Activated naive CD8-positive, alpha-beta T cell treated with anti-CD3 and anti-CD28 coated beads, Interleukin-2, amount 10 ng/mL, durations not matched to agents 7 days and 5 days (primary cell): ENCODE measurements around the gene AAK1. TPM values are rescaled to one million over a fixed set of nuclear protein-coding genes. Genes with fewer than 3 reads are reported as not detected.
A peak's percentile ranks its signal among the peaks of the same experiment; 100 is the strongest.
"Not testable (repeated sequence)": the region's sequence is repeated elsewhere in the genome, so short reads cannot be mapped to it uniquely, and the experiment has no call there.

Source experiments
- ATAC-seq: fragments of 150-1000 bp; cut with Tn5 transposase; one replicate; pipeline ENCODE4 v1.10.0; 2021; ENCODE audit warnings: low read depth, moderate library complexity
- POLR2A ChIA-PET: fragments of 350-600 bp; sonication (Branson Sonifier 250); formaldehyde crosslinking; loops from one replicate; lab custom pipeline; 2021; ENCODE audit warnings: antibody characterized with exemption; lab: Charles Lee
- DNase-seq: peaks from one replicate; pipeline ENCODE4 v3.0.0; 2021
- H3K27ac Mint-ChIP-seq: one replicate; pipeline ENCODE4 v1.8.0; 2022; ENCODE audit warnings: mild to moderate bottlenecking, mixed read lengths
- H3K27me3 Mint-ChIP-seq: one replicate; pipeline ENCODE4 v1.8.0; 2022; ENCODE audit warnings: mild to moderate bottlenecking, moderate library complexity, mixed read lengths
- H3K36me3 Mint-ChIP-seq: one replicate; pipeline ENCODE4 v1.8.0; 2021; ENCODE audit warnings: mild to moderate bottlenecking, mixed read lengths
- H3K4me1 Mint-ChIP-seq: one replicate; pipeline ENCODE4 v1.8.0; 2021; ENCODE audit warnings: mixed read lengths
- H3K4me3 Mint-ChIP-seq: one replicate; pipeline ENCODE4 v1.8.0; 2022; ENCODE audit warnings: mild to moderate bottlenecking, moderate library complexity, mixed read lengths
- H3K9me3 Mint-ChIP-seq: one replicate; pipeline ENCODE4 v1.8.0; 2021; ENCODE audit warnings: mixed read lengths
- total RNA-seq, 2 experiments: library from RNA; stranded (reverse); gene quantifications; one replicate each; pipeline ENCODE4 v1.2.3, GENCODE V29; 2021

AAK1 gene
- total RNA-seq, 2 experiments from 2014 or later, result 143 to 144 TPM

GRCh38 chr2:69674316-69674670 lies 30.8 kb upstream of the AAK1 start:
- no peak overlapping the region for H3K4me3 Mint-ChIP-seq
- DNase-seq, result no peak
- POLR2A ChIA-PET, result interaction anchor here (0.7 to 1.0 kb wide), 2 partner anchors 17 to 30 kb away, joined by 5 read pairs; no protein-coding TSS in a partner anchor
- no peaks in the 10 kb centered on the region for H3K27me3 Mint-ChIP-seq
- ATAC-seq, result no peak
- peaks cover 19% of the 10 kb centered on the region for H3K4me1 Mint-ChIP-seq
- no peak overlapping the region for H3K27ac Mint-ChIP-seq
- H3K36me3 Mint-ChIP-seq, result peaks cover 6% of the 10 kb centered on the region
- peaks cover 2% of the 10 kb centered on the region for H3K9me3 Mint-ChIP-seq

- H3K27me3 Mint-ChIP-seq, ATAC-seq, H3K9me3 Mint-ChIP-seq, POLR2A ChIA-PET, DNase-seq, H3K27ac Mint-ChIP-seq, H3K4me3 Mint-ChIP-seq, H3K36me3 Mint-ChIP-seq: not testable (repeated sequence)
- peaks cover 19% of the 10 kb centered on the region for H3K4me1 Mint-ChIP-seq
Measured at GRCh38 chr2:69673098-69673497, 29.6 kb upstream of the AAK1 start.

- no peak overlapping the region for H3K27ac Mint-ChIP-seq
- peaks cover 18% of the 10 kb centered on the region for H3K4me1 Mint-ChIP-seq
- POLR2A ChIA-PET, result interaction anchor here (1.1 kb wide), 1 partner anchor 19 kb away, joined by 7 read pairs; no protein-coding TSS in a partner anchor
- H3K36me3 Mint-ChIP-seq, result peaks cover 2% of the 10 kb centered on the region
- ATAC-seq (no peak), DNase-seq (no peak)
- no peak overlapping the region for H3K4me3 Mint-ChIP-seq
- peaks cover 3% of the 10 kb centered on the region for H3K9me3 Mint-ChIP-seq
- no peaks in the 10 kb centered on the region for H3K27me3 Mint-ChIP-seq
Measured at GRCh38 chr2:69669666-69670065, 26.1 kb upstream of the AAK1 start.

GRCh38 chr2:69668598-69668997 lies 25.1 kb upstream of the AAK1 start:
- peaks cover 18% of the 10 kb centered on the region for H3K4me1 Mint-ChIP-seq
- DNase-seq, result no peak
- POLR2A ChIA-PET, result interaction anchor here (0.7 kb wide), 1 partner anchor 25 kb away, joined by 3 read pairs; the partner anchor contains the start of gene AAK1
- H3K36me3 Mint-ChIP-seq, result peaks cover 3% of the 10 kb centered on the region
- no peak overlapping the region for H3K4me3 Mint-ChIP-seq
- ATAC-seq, result no peak
- no peak overlapping the region for H3K27ac Mint-ChIP-seq
- H3K9me3 Mint-ChIP-seq, result peaks cover 7% of the 10 kb centered on the region
- H3K27me3 Mint-ChIP-seq, result no peaks in the 10 kb centered on the region

GRCh38 chr2:69667805-69668382 lies 24.4 kb upstream of the AAK1 start:
- POLR2A ChIA-PET, result no interaction called here
- Mint-ChIP-seq H3K9me3 (peaks cover 11% of the 10 kb centered on the region), H3K36me3 (peaks cover 3% of the 10 kb centered on the region), H3K27ac (no peak overlapping the region), H3K4me3 (no peak overlapping the region), H3K4me1 (peaks cover 18% of the 10 kb centered on the region), H3K27me3 (no peaks in the 10 kb centered on the region)
- ATAC-seq, result no peak
- no peak for DNase-seq

- Mint-ChIP-seq H3K36me3 (peaks cover 1% of the 10 kb centered on the region), H3K9me3 (peaks cover 11% of the 10 kb centered on the region), H3K4me1 (peaks cover 18% of the 10 kb centered on the region), H3K27ac (no peak overlapping the region), H3K4me3 (no peak overlapping the region), H3K27me3 (no peaks in the 10 kb centered on the region)
- ATAC-seq (no peak), DNase-seq (no peak)
- POLR2A ChIA-PET, result no interaction called here
Measured at GRCh38 chr2:69665152-69665551, 21.6 kb upstream of the AAK1 start.

- no peak for ATAC-seq
- peaks cover 1% of the 10 kb centered on the region for H3K36me3 Mint-ChIP-seq
- H3K4me1 Mint-ChIP-seq, result peaks cover 17% of the 10 kb centered on the region
- H3K4me3 Mint-ChIP-seq, result no peak overlapping the region
- DNase-seq, result no peak
- H3K27me3 Mint-ChIP-seq, result no peaks in the 10 kb centered on the region
- no peak overlapping the region for H3K27ac Mint-ChIP-seq
- POLR2A ChIA-PET, result no interaction called here
- H3K9me3 Mint-ChIP-seq, result peaks cover 11% of the 10 kb centered on the region
Measured at GRCh38 chr2:69663860-69664259, 20.3 kb upstream of the AAK1 start.

GRCh38 chr2:69662547-69662946 lies 19.0 kb upstream of the AAK1 start:
- H3K27ac Mint-ChIP-seq, H3K36me3 Mint-ChIP-seq, ATAC-seq, DNase-seq, POLR2A ChIA-PET, H3K27me3 Mint-ChIP-seq, H3K4me3 Mint-ChIP-seq: not testable (repeated sequence)
- Mint-ChIP-seq H3K4me1 (peaks cover 14% of the 10 kb centered on the region), H3K9me3 (peaks cover 11% of the 10 kb centered on the region)

- H3K27me3 Mint-ChIP-seq, result no peaks in the 10 kb centered on the region
- H3K36me3 Mint-ChIP-seq, result peaks cover 1% of the 10 kb centered on the region
- POLR2A ChIA-PET, result interaction anchor here (0.6 kb wide), 1 partner anchor 10 kb away, joined by 6 read pairs; no protein-coding TSS in a partner anchor
- no peak overlapping the region for H3K27ac Mint-ChIP-seq
- DNase-seq (no peak), ATAC-seq (no peak)
- H3K4me3 Mint-ChIP-seq, result no peak overlapping the region
- H3K4me1 Mint-ChIP-seq, result peaks cover 9% of the 10 kb centered on the region
- peaks cover 11% of the 10 kb centered on the region for H3K9me3 Mint-ChIP-seq
Measured at GRCh38 chr2:69660637-69661036, 17.1 kb upstream of the AAK1 start.

GRCh38 chr2:69659941-69660483 lies 16.5 kb upstream of the AAK1 start:
- H3K36me3 Mint-ChIP-seq, result peaks cover 4% of the 10 kb centered on the region
- POLR2A ChIA-PET, result interaction anchor here (0.6 to 0.8 kb wide), 2 partner anchors 10 to 15 kb away, joined by 5 to 6 read pairs; no protein-coding TSS in a partner anchor
- ATAC-seq, result no peak
- H3K9me3 Mint-ChIP-seq, result peaks cover 9% of the 10 kb centered on the region
- DNase-seq, result no peak
- H3K27ac Mint-ChIP-seq, result no peak overlapping the region
- H3K4me1 Mint-ChIP-seq, result peaks cover 13% of the 10 kb centered on the region
- no peak overlapping the region for H3K4me3 Mint-ChIP-seq
- no peaks in the 10 kb centered on the region for H3K27me3 Mint-ChIP-seq

GRCh38 chr2:69659349-69659748 lies 15.8 kb upstream of the AAK1 start:
- Mint-ChIP-seq H3K4me3 (no peak overlapping the region), H3K27me3 (no peaks in the 10 kb centered on the region), H3K9me3 (peaks cover 6% of the 10 kb centered on the region), H3K36me3 (peaks cover 6% of the 10 kb centered on the region), H3K4me1 (peaks cover 14% of the 10 kb centered on the region), H3K27ac (no peak overlapping the region)
- ATAC-seq (no peak), DNase-seq (no peak)
- POLR2A ChIA-PET, result interaction anchor here (0.8 kb wide), 1 partner anchor 15 kb away, joined by 5 read pairs; no protein-coding TSS in a partner anchor

GRCh38 chr2:69652206-69652605 lies 8.7 kb upstream of the AAK1 start:
- H3K4me3 Mint-ChIP-seq, result no peak overlapping the region
- no peaks in the 10 kb centered on the region for H3K27me3 Mint-ChIP-seq
- DNase-seq (no peak), ATAC-seq (no peak)
- no peaks in the 10 kb centered on the region for H3K9me3 Mint-ChIP-seq
- H3K4me1 Mint-ChIP-seq, result peaks cover 37% of the 10 kb centered on the region
- POLR2A ChIA-PET, result interaction anchor here (1.6 kb wide), 1 partner anchor 8 kb away, joined by 6 read pairs; the partner anchor contains the start of gene AAK1
- no peak overlapping the region for H3K27ac Mint-ChIP-seq
- peaks cover 7% of the 10 kb centered on the region for H3K36me3 Mint-ChIP-seq

GRCh38 chr2:69647196-69647595 lies 3.7 kb upstream of the AAK1 start:
- POLR2A ChIA-PET, result interaction anchor here (4.2 kb wide), 1 partner anchor 49 kb away, joined by 61 read pairs; no protein-coding TSS in a partner anchor
- Mint-ChIP-seq H3K27ac (peak overlapping the region; percentile 99), H3K4me1 (peaks cover 58% of the 10 kb centered on the region), H3K4me3 (peak overlapping the region; percentile 98)
- H3K9me3 Mint-ChIP-seq, ATAC-seq, DNase-seq, H3K27me3 Mint-ChIP-seq, H3K36me3 Mint-ChIP-seq: not testable (repeated sequence)

GRCh38 chr2:69646714-69647113 lies 3.2 kb upstream of the AAK1 start:
- Mint-ChIP-seq H3K4me1 (peaks cover 58% of the 10 kb centered on the region), H3K36me3 (peaks cover 7% of the 10 kb centered on the region), H3K27me3 (no peaks in the 10 kb centered on the region), H3K9me3 (no peaks in the 10 kb centered on the region), H3K27ac (peak overlapping the region; percentile 99), H3K4me3 (peak overlapping the region; percentile 98)
- POLR2A ChIA-PET, result interaction anchor here (4.2 to 6.4 kb wide), 2 partner anchors 19 to 49 kb away, joined by 29 to 61 read pairs; no protein-coding TSS in a partner anchor
- ATAC-seq, result no peak
- no peak for DNase-seq
